NCI-H128 (cell line): ENCODE data around the gene ZNF107.
A peak's percentile ranks its signal among the peaks of the same experiment; 100 is the strongest.

Source experiments
- DNase-seq: peaks from one replicate; lab custom pipeline; 2025; ENCODE audit not compliant: unreplicated experiment; lab: John Stamatoyannopoulos, UW

ZNF107 gene

DNA sequence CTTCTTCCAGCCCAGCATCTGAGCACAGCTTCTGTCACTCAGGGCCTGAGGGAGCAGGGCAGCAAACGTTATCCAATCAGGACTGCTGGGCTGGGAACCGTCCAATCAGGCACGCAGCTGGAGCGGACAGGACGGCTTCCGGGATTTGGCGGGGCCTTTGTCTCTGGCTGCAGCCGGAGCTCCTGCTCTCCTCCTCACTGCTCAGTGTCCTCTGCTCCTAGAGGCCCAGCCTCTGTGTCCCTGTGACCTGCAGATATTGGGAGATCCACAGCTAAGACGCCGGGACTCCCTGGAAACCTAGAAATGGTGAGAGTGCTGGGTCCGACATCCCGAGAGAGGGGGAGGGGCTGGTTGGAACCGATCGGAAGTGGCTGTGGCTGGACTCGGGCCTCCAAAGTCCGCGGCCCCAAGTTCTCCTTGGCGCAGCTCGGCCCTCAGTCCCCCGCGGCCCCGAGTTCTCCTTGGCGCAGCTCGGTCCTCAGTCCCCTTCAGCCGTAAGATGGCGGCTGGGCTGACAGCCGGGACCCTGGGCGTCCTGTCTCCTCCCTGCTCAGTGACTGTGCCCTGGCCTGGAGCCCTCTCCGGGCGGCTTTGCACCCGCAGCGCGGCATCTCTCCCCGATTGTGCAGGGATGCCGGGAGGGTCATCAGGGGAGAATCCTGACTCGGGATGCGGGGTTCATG, at the start of gene ZNF107:
Gene ZNF107, plus strand, starts transcription at position 154 of the 683 bp plus-strand sequence. Its CDS starts 150 bp downstream, at position 304.
- peak; percentile 74 for DNase-seq

GRCh38 chr7:64618785-64619456, 47.0 kb upstream of the ZNF107 start:
- DNase-seq, result peak; percentile 53

- no peak for DNase-seq
Observed at GRCh38 chr7:64619705-64620104, 46.2 kb upstream of the ZNF107 start.

DNA sequence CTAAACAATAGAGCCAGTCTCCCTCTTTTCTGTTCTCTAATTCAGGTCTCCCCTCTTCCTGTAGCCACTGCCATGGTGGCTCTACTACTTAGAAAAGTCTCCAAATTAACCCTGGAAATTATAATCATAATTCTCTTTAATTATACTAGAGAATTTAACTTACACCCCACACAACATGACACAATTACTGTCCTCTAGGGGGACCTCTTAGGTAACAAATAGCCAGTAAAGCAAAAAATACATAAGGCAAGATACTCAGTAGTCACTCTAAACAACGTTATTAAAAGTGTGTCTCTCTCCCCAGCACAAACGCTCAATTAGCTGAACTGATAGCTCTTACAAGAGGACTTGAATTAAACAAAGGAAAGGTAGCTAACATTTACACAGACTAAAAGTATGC, 44.3 kb upstream of the ZNF107 start:
- no peak for DNase-seq

DNA sequence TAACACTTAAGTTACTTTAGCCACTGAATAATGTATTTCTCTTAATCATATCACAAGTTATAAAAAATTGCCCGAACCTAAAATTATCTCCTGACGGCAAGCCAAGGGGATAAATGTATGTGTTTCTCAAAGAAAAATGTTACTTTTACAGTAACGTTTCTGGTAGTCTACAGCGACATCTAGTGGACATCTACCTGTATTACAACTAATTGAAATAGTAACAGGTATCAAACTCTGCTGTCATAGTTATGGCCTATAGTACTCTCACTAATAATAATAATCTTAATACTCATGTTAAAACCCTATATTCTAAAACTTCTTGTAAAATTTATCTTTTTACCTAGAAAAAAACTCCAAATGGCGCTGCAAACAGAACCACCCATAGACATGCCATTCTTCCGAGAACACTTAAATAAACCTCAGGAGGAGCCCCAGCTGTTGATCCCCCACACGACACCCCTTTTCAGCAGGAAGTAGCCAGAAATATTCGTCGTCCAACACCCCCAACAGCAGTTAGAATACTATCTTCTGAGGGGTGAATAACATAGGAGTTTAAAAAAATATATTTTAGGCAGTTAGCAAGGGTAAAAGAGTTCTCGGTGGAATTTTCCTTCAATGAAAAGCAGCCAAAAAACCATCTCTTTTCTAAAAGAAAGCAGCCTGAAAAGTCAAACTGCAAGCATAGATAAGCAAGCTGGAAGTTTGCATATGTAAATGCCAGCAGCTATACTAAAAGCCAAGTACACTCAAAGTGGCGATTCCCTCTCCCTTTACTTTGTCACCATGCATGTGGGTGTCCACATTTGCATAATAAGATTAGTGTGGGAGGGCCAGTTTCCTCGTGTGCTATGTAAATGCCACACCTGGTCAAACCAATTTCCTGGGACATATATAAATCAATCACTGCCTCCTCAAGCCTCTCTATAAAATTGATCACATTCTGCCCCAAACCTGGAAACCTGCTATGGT, 40.5 kb upstream of the ZNF107 start:
- no peak for DNase-seq

GRCh38 chr7:64626083-64626469, 39.9 kb upstream of the ZNF107 start:
- no peak for DNase-seq

- no peak for DNase-seq
Observed at GRCh38 chr7:64626557-64626956, 39.4 kb upstream of the ZNF107 start.

DNA sequence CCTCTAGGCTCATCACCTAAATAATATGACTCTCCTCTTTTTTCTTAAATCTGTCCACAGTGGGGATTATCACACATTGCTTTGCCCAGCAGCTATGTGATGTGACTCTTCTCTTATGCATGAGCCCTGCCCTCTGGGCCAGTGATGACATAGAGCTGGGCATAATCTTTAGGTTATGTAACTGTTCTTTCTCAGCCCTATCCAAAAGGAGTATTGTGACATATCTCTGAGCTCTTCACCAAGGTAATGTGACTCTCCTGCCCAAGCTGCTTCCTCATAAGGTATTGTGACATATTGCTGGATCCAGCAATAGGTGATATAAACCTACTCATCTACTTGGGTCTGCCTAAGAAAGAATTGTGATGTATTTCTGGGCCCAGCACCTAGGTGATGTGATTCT, 37.7 kb upstream of the ZNF107 start:
- DNase-seq, result no peak

DNA sequence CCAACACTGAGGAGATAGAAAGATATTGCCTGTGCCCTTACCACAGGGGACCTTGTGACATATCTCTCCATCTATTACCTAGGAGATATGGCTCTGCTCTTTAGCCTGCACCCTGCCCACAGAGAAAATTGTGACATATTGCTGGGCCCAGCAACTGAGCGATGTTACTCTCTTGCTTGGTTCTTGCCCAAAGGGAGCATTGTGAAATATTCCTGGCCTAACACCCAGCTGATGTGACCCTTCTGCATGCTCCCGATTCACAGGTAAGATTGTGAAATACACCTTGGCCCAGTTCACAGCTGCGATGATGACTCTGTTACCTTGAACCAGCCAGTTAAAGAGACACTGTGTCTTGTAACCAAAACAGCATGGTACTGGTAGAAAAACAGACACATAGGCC, 37.2 kb upstream of the ZNF107 start:
- DNase-seq, result no peak

DNA sequence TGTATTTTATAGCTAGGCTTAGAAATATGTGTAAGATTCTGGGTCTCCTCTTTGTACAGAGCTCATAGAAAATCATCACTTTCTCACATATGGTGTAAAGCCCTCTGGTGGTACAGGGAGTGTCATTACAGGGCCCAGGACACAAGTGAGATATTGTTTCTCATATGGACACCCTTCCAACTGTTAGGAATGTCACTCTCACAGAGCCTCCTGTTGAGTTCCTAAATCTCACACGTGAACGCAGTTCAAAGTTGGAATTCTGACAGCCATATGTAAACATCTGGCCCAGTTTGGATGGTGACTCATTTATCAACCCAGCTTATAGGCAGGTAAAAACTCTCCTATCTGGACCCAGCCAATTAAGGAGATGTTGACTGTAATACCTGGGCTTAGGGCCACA, 35.4 kb upstream of the ZNF107 start:
- DNase-seq, result no peak

- DNase-seq, result no peak
Observed at GRCh38 chr7:64632029-64632428, 33.9 kb upstream of the ZNF107 start.

GRCh38 chr7:64633401-64633800, 32.5 kb upstream of the ZNF107 start:
- DNase-seq, result no peak

- DNase-seq, result no peak
Observed at GRCh38 chr7:64634406-64635062, 31.4 kb upstream of the ZNF107 start.

DNA sequence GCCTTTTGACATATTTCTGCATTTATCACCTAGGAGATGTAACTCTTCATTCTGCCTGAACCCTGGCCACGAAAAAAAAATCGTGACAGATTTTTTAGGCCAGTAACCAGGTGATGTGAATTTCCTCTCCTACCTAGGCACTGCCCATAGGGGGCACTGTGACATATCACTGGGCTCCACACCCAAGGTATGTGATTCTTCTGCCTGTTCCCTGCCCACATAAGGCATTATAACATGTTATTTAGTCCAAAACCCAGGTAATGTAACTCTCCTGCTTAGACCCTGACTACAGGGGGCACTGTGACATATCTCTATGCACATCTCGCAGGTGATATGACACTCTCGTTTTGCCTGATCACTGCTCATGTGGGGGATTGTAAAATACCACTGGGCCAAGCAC, 29.5 kb upstream of the ZNF107 start:
- DNase-seq, result no peak

DNA sequence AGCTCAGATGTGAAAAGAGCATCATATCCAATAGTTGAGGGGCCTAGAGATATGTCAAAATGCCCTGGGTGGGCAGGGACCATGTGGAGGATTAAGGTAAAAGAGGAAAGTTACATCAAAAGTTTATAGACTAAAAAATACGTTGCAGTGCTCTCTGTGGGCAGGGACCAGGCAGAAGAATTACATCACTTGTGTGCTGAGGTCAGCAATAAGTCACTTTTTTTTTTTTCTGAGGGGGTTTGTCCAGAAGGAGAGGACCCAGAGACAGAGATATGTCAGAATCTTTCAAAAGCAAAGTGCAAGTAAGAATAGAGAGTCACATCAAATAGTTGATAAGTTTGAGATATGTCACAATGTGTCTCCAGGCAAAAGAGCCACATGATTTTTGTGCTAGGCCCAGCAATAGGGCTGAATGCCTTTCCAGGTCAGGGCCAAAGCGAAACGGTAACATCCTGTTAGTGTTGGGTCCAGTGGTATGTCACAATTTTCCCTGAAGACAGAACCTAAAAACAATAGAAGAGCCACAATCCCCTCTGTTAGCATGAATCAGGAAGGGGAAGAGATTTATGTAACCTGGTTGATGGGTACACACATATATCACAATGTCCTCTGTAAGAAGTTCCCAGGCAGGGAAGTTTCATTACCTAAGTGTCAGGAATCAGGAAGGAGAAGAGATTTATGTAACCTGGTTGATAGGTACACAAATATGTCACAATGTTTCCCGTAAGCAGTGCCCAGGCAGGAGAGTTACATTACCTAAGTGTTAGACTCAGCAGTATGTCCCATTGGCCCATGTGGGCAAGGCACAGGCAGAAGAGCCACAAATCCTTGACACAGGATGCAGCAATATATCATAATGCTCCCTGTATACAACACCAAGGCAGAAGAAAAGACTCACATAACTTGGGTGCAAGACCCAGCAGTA, 28.1 kb upstream of the ZNF107 start:
- DNase-seq, result no peak

DNA sequence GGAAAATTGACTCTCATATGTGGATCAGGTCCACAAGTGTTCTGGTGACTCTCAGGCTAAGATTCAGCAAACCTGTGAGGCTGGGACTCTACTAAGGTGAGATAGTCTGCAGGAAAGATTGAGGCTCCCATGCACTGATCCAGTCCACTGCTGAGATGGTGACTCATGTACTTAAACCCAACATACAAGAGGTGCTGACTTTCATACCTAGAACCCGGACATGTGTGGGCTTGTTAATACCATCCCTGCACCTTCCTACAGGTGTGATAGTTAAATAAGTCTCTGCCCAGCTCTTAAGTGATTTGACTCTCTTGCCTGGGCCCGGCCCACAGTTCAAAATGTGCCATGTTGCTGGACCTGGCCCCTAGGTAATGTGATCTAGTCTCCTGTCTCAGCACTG, 27.1 kb upstream of the ZNF107 start:
- no peak for DNase-seq

DNA sequence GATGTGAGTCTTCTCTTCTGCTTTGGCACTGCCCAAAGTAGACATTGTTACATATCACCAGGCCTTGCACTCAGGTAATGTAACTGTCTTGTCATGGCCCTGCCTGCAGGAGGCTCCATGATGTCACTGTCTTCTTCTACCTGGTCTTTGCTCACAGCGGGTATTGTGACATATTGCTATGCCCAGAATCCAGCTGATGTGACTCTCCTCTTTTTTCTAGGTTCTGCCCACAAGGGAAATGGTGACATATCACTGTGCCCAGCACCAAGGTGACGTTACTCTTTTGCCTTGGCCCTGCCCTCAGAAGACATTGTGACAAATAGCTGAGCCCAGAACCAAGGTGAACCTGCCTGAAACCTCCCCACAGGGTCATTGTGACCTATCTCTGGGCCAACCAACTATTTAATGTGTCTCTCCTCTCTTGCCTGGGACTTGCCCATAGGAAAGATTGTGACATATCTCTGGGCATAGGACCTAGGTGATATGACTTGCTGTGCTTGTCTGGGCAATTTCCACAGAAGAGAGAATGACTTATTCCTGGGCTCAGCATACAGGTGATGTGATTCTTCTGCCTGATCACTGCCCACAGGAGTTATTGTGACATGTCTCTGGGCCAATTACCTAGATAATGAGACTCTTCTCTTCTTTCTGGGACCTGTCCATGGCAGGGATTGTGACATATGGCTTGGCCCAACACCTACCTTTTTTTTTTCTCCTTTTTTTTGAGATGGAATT, 26.5 kb upstream of the ZNF107 start:
- no peak for DNase-seq

GRCh38 chr7:64640504-64640903, 25.4 kb upstream of the ZNF107 start:
- no peak for DNase-seq

- no peak for DNase-seq
Observed at GRCh38 chr7:64642046-64642445, 23.9 kb upstream of the ZNF107 start.
